ENCODE results near the gene PPP1R3F.

DNA sequence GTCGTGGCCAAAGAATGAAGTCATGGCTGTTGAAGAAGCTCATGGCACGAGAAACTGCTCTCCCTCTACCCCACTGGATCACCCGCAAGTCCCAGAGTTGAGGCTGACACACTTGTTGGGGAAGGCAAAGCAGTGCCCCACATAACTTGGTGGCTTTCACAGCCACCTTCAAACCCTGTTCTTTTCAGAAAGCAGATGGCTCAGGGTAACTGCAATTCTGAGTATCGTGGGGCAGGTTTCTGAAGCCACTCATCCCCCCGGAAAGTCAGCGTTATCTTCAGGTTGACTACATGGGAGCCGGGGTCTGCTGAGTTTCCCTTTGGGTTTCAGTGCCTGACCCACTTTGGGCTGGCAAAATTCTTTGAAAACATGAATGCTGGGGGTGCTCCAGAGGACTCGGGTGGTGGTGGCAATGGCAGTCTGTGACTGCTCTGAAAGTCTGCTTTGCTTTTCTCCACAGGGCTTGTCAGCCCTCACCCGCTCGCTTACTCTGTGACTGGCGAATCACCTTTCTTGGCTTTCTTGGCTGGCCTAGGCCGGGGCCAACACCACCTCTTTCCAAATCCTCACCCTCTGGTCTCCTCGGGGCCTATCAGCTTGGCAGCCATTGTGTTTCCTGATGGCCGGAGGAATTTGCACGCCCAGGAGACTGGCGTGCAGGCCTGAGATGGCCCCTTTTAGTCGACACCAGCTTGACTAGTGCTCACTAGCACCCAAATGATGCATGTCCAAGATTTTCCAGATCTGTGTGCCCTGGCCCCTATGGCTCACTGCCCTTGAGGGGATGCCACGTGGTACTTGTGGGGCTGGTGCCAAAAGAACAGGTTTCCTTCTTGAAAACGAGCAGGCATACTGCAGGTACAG lies 7.3 kb downstream of the PPP1R3F start:
- TF ChIP-seq, protein P1, sequence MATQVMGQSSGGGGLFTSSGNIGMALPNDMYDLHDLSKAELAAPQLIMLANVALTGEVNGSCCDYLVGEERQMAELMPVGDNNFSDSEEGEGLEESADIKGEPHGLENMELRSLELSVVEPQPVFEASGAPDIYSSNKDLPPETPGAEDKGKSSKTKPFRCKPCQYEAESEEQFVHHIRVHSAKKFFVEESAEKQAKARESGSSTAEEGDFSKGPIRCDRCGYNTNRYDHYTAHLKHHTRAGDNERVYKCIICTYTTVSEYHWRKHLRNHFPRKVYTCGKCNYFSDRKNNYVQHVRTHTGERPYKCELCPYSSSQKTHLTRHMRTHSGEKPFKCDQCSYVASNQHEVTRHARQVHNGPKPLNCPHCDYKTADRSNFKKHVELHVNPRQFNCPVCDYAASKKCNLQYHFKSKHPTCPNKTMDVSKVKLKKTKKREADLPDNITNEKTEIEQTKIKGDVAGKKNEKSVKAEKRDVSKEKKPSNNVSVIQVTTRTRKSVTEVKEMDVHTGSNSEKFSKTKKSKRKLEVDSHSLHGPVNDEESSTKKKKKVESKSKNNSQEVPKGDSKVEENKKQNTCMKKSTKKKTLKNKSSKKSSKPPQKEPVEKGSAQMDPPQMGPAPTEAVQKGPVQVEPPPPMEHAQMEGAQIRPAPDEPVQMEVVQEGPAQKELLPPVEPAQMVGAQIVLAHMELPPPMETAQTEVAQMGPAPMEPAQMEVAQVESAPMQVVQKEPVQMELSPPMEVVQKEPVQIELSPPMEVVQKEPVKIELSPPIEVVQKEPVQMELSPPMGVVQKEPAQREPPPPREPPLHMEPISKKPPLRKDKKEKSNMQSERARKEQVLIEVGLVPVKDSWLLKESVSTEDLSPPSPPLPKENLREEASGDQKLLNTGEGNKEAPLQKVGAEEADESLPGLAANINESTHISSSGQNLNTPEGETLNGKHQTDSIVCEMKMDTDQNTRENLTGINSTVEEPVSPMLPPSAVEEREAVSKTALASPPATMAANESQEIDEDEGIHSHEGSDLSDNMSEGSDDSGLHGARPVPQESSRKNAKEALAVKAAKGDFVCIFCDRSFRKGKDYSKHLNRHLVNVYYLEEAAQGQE (IDR thresholded peaks at IDR 0.05; ENCODE audit: borderline replicate concordance) = no peak
- TF ChIP-seq POLR2AphosphoS5 (IDR thresholded peaks at IDR 0.05) = no peak
- TF ChIP-seq, protein P2, sequence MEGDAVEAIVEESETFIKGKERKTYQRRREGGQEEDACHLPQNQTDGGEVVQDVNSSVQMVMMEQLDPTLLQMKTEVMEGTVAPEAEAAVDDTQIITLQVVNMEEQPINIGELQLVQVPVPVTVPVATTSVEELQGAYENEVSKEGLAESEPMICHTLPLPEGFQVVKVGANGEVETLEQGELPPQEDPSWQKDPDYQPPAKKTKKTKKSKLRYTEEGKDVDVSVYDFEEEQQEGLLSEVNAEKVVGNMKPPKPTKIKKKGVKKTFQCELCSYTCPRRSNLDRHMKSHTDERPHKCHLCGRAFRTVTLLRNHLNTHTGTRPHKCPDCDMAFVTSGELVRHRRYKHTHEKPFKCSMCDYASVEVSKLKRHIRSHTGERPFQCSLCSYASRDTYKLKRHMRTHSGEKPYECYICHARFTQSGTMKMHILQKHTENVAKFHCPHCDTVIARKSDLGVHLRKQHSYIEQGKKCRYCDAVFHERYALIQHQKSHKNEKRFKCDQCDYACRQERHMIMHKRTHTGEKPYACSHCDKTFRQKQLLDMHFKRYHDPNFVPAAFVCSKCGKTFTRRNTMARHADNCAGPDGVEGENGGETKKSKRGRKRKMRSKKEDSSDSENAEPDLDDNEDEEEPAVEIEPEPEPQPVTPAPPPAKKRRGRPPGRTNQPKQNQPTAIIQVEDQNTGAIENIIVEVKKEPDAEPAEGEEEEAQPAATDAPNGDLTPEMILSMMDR (IDR thresholded peaks at IDR 0.05; ENCODE audit: poor library complexity, severe bottlenecking) = no peak
- no peak for TF ChIP-seq EZH2 (IDR thresholded peaks at IDR 0.05; ENCODE audit: borderline replicate concordance, insufficient read depth, low read length, poor library complexity, severe bottlenecking)
- no peak for TF ChIP-seq TAF1 (IDR thresholded peaks at IDR 0.05; ENCODE audit: low read depth)
- no peak for TF ChIP-seq EP300 (conservative IDR thresholded peaks at IDR 0.05; ENCODE audit: poor library complexity, severe bottlenecking)
- TF ChIP-seq RAD21 (conservative IDR thresholded peaks at IDR 0.05) = no peak
- no peak for TF ChIP-seq SMC3 (conservative IDR thresholded peaks at IDR 0.05; ENCODE audit: poor library complexity)
- no peak for TF ChIP-seq MXI1 (conservative IDR thresholded peaks at IDR 0.05; ENCODE audit: poor library complexity, severe bottlenecking)

Measured in neural cell (in vitro differentiated cells).